Activated T-cell treated with anti-CD3 and anti-CD28 coated beads for 1 hour (primary cell): ENCODE data around the gene ZFP90.
A peak's percentile ranks its signal among the peaks of the same experiment; 100 is the strongest.
"Not testable (repeated sequence)": the region's sequence is repeated elsewhere in the genome, so short reads cannot be mapped to it uniquely, and the experiment has no call there.

ENCODE experiments used
- DNase-seq: peaks from one replicate; pipeline ENCODE4 v3.0.0-alpha.2; 2020; ENCODE audit warnings: low read depth

Gene ZFP90

GRCh38 chr16:68538880-68539701 lies at the start of gene ZFP90:
Gene ZFP90 (plus strand): TSS chr16:68539291. CDS start chr16:68539793, 502 bp downstream.
- DNase-seq, result peak; percentile 77

- DNase-seq, result no peak
Measured at GRCh38 chr16:68490358-68490757, 48.7 kb upstream of the ZFP90 start.

- DNase-seq, result no peak
Measured at GRCh38 chr16:68490829-68491575, 48.1 kb upstream of the ZFP90 start.

- no peak for DNase-seq
Measured at GRCh38 chr16:68491576-68491950, 47.5 kb upstream of the ZFP90 start.

GRCh38 chr16:68492151-68492542 lies 46.9 kb upstream of the ZFP90 start:
- DNase-seq, result no peak

GRCh38 chr16:68492543-68493411 lies 46.3 kb upstream of the ZFP90 start:
- no peak for DNase-seq

- no peak for DNase-seq
Measured at GRCh38 chr16:68493412-68494070, 45.5 kb upstream of the ZFP90 start.

GRCh38 chr16:68494261-68494660 lies 44.8 kb upstream of the ZFP90 start:
- DNase-seq, result not testable (repeated sequence)

- no peak for DNase-seq
Measured at GRCh38 chr16:68496689-68497088, 42.4 kb upstream of the ZFP90 start.

- DNase-seq, result no peak
Measured at GRCh38 chr16:68499006-68499405, 40.1 kb upstream of the ZFP90 start.

GRCh38 chr16:68503334-68503733 lies 35.8 kb upstream of the ZFP90 start:
- no peak for DNase-seq

- no peak for DNase-seq
Measured at GRCh38 chr16:68504066-68504465, 35.0 kb upstream of the ZFP90 start.

GRCh38 chr16:68506331-68507053 lies 32.6 kb upstream of the ZFP90 start:
- DNase-seq, result no peak

- DNase-seq, result no peak
Measured at GRCh38 chr16:68508013-68508412, 31.1 kb upstream of the ZFP90 start.

- DNase-seq, result no peak
Measured at GRCh38 chr16:68508641-68509240, 30.4 kb upstream of the ZFP90 start.

GRCh38 chr16:68509381-68509780 lies 29.7 kb upstream of the ZFP90 start:
- no peak for DNase-seq

- no peak for DNase-seq
Measured at GRCh38 chr16:68510775-68511174, 28.3 kb upstream of the ZFP90 start.

- no peak for DNase-seq
Measured at GRCh38 chr16:68512183-68512582, 26.9 kb upstream of the ZFP90 start.

GRCh38 chr16:68512742-68513141 lies 26.3 kb upstream of the ZFP90 start:
- DNase-seq, result no peak

- DNase-seq, result no peak
Measured at GRCh38 chr16:68514511-68514910, 24.6 kb upstream of the ZFP90 start.
